Measurements from ENCODE around the gene SNED1. TPM values are rescaled to one million over a fixed set of nuclear protein-coding genes. Genes with fewer than 3 reads are reported as not detected.
A peak's percentile ranks its signal among the peaks of the same experiment; 100 is the strongest.

SNED1 gene
- total RNA-seq, 1 donor from 2014 or later: 3.9 TPM

DNA sequence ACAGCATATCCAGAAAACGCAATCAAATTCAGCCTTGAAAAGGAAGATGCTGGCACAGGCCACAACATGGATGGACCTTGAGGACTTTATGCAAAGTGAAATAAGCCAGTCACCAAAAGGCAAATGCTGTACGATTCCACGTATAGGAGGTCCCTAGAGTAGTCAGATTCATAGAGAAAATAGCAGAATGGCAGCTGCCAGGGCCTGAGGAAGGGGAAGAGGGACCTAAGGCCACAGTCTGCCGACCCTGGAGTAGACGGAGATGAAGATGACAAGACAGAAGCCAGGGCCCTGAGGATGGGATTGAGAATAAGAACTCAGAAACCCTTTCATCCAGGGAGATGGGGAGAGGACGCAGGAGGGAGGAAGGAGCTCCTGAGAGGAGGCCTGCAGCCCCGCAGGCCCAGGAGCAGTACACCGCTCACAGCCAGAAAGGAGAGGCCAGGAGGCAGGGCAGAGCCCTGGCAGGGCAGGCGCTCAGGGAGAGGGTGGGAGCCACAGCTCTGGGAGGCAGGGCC lies 111.7 kb downstream of the SNED1 start:
- ATAC-seq: no peak

DNA sequence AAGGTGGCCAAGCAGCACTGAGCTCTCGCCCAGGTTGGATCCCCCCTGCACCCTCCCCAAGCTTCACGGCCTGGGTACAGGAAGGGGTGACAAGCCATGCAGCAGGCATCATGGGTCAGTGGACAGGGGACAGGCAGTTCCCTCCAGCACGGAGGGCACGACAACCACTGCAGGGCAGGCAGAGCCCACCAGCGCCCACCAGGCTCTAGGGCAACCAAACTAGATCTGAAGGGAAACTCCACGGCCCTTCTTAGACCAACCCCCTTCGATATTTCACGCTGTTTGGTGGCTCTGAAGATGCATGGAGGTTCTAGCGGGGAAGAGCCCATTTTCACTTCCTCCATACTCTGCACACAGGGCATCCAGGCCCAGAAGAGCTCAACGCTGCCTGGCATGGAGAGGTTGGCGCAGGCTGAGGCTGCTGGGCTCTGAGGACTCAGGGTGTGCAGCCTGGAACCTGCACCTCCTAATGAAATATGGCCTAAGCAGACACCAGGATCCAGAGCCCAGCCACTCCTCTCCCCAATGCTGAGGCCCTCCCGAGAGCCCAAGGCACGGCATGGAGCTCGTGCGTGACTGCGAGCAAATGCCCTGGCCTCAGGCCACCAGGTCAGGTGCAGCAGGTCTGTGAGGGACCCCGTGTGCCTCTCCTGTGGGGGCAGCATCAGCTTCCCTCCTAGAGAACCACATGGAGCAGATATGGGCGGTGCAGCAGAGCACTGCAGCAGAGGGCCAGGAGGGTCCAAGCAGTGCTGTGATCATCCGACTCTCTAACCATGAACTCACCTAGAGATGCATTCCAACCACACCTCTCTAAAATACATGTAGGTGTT lies 112.4 kb downstream of the SNED1 start:
- peak; percentile 40 for ATAC-seq

DNA sequence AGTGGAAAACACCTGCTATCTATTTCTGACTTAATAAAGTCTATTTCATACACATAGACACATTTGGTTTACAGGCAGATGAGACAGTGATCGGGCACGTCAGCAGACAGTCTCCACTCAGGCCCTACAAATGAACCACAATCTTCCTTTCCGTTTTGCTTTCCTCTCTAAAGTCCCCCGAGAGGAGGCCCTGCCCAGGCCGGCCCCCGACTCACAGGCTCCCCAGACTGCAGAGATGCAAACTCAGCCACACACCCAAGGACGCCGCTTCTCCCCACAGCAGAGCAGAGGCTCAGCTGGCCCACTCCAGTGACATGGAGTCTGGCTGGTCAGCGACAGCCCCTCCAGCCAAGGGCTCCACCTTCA lies 113.0 kb downstream of the SNED1 start:
- peak; percentile 12 for ATAC-seq

DNA sequence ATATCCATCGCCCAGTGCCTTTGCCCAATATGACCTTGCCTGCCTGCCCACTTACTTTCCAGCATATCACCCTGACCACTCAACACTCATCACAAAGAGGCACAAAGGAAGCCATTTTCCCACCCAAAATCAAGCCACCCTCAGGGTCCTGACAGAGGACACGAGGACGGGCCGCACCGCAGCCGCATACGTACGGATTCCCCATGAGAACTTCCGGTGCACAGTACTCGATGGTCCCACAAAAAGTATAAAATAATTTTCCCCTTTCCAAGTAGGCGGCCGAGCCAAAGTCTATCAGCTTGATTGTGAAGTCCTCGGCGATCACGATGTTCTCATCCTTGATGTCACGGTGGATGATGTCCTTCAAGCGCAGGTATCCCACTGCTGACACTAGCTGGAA lies 113.6 kb downstream of the SNED1 start:
- no peak for ATAC-seq

DNA sequence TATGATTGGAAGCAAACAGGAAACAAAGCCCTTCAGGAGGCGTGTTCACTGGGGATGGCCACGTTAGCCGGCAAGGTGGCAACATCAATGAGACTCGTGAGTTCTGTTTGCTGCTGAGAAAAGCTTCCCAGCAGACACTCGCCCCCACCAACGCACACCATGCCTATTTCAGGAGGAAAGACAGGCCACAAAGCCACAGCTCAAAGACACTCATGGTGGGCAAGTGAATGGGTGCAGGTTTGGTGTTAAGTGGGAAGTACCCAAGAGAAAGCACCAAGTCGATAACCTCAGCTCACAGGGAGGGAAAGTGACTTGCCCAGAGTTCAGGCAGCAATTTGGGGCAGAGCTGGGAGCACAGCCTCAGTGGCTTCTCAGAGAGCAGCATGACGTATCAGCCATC lies 114.2 kb downstream of the SNED1 start:
- ATAC-seq: no peak

DNA sequence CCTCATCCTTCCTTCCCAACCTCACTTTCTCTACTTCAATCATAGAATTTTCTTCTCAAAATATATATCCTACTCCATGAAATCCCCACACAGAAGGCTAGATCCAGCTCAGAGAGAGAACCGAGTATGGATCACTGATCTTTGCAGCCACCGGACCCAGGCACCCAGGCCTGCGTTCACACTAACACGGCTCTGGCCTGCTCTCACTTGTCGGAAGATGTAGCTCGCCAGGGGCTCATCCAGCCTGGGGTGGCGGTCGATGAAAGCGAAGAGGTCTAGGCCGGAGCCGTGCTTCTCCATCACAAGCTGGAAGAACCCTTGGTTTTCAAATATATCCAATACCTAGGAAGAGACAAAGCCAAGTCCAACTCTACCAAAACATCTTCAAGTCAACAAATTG lies 116.4 kb downstream of the SNED1 start:
- no peak for ATAC-seq

DNA sequence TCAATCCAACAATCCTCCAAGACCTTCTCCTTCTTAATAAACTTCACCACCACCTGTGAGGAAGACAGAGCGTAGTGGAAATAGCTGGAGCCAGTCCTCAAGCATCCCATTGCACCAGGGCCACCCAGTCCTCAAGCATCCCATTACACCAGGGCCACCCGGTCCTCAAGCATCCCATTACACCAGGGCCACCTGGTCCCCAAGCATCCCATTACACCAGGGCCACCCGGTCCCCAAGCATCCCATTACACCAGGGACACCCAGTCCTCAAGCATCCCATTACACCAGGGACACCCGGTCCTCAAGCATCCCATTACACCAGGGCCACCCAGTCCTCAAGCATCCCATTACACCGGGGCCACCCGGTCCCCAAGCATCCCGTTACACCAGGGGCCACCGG lies 116.9 kb downstream of the SNED1 start:
- no peak for ATAC-seq

DNA sequence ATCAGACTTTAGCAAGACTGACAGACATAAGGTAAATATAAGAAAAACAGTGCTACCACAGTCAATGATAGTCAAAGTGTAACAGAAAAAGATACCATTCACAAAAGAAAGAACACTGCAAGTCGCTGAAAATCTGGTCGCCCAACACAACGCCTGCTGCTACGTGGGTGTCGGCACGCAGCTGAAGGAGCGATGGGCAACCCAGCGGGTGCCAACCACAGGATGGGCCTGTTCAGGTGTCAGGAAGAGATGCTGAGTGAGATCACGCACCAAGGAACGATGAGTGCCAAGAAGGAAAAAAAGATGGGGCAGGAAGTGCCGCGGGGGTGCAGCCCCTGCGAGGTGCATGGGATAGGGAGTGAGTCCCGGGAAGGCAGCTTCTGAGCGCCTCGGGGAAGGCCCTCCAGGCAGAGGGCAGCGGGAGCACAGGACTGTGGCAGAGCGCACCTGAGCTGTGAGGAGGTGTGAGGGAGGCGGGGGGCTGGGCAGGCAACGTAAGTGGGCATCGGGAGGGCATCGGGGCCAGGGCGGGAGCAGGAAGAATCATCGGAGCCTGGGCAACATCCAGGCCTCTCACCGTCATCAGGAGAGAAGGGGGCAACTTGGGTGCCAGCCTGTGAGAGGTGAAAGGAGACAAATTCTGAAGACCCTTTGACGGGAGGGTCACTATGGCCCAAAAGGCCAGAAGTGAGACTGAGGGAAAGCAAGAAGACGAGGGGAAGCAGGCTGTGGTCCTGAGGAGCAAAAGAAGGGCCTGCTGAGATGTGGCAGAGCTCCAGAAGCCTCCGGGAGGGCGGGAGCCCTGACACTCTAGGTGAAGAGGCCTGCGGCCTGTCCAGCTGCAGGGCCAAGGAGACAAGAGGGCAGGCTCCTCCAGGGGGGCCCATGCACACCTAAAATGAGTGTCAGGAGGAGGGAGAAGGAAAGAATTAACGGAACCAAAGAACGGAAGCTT lies 118.5 kb downstream of the SNED1 start:
- peak; percentile 13 for ATAC-seq

DNA sequence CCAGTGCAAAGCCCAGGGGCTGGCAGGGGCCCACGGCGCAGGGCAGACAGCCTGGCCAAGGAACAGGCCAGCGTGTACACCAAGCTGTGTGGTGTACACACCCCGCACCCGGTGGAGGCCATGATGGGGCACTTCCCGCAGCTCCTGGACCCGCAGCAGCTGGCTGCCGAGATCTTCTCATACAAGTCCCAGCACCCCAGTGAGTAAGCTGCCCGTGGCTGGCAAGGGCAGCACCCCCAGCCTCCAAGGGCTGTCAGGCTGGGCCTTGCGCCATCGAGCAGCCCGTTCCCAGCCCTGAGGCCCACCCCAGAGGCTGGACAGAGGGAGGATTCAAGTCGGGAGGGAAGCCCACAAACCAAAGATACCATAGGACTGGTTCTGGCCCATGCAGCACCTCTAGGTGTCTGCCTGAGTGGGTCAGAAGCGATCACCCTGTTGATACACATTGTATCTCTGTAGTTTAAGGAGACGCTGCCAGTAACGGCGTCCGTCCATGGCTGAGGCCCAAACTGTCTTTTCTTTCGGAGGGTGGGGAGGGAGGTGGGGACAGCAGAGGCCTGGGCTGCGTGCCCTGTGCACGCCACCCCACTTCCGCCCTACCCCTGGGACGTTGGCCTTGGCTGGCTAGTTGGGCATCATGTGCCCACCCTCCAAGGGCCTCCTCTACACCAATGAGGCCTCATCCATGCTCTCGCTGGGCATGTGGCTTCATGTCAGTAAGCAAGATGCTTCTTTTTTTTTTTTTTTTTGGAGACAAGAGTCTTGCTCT lies 120.5 kb downstream of the SNED1 start:
- ATAC-seq: no peak

DNA sequence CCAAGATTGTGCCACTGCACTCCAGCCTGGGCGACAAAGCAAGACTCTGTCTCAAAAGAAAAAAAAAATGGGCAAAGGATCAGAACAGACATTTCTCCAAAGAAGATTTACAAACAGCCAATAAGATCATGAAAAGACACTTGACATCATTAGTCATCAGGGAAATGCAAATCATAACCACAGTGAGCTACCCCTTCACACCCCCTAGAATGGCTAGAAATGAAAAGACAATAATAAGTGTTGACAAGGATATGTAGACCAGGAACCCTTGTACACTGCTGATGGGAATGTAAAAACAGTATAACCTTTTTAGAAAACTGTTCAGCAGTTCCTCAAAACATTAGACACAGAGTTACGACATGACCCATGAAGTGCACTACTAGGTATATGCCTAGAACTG lies 122.0 kb downstream of the SNED1 start:
- no peak for ATAC-seq

DNA sequence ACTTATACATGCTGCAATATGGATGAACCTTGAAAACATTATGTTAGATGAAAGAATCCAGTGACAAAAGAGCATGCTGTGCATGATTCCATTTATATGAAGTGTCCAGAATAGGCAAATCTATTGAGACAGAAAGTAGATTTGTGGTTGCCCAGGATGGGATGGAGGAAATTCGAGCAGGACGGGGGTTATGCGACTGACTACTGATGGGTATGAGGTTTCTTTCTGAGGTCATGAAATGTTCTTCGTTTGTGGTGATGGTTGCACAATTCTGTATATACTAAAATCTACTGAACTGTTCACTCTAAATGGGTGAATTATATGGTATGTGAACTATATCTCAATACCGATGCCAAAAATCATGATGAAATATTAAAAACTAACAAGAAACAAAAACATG lies 122.6 kb downstream of the SNED1 start:
- no peak for ATAC-seq

DNA sequence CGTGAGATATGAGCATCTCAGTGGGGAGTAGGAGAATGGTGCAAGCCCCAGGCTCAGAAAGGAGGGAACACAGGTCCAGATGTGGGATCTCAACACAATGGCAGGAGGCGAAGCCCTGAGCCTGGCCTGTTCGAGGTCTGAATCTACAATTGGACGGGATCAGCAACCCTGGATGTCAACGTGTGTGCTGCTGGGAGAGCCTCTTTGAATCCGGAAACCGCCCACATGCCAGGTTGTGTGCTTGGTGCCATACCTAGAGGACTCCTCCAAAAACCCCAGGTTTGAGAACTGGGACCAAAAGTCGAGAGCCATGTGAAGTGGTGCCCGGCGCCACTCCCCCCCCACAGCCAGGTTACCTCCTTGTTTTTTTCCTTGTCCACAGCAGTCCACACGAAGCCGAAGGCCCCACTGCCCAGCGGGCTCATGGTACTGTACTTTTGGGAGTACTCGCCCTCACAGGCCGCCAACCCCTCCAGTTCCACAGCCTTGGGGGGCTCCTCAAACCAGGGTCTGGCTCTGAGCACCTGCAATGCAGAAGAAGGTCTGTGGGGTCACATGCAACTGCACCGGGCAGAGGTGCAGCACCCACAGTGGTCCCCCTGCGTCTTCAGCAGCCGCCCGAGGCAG lies 124.1 kb downstream of the SNED1 start:
- no peak for ATAC-seq

DNA sequence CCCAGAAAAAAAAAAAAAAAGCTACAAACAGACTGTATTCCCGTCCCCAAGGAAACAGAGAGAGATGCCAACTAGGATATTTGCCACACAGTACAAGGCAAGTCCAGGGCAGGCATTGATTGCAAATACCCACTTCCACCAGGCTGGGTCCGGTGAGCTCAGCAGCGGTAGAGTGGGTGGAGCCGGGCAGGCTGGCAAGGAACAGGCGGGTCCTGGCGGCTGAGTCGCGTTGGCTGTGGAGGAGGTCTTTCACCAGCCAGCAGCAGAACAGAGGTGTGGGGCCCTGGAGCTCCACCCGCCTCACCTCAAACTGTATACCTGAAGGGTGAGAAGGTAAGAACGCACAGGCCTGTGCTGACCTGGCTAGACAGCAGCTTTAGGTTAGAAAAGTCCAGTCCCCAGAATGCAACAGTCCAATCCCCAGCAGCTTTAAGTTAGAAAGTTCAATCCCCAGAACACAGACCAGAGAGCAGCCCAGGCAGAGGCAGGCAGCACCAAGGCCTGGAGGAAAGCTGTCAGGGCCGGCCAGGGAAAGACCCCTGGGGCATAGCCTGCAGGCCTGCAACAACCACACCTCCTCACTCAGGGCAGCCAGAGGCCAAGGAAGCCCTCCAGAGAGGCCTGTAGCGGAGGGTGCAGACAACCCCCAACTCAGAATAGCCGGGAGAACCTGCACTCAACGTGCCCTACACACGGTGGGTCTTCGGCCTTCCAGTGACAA lies 125.6 kb downstream of the SNED1 start:
- ATAC-seq: peak; percentile 91

DNA sequence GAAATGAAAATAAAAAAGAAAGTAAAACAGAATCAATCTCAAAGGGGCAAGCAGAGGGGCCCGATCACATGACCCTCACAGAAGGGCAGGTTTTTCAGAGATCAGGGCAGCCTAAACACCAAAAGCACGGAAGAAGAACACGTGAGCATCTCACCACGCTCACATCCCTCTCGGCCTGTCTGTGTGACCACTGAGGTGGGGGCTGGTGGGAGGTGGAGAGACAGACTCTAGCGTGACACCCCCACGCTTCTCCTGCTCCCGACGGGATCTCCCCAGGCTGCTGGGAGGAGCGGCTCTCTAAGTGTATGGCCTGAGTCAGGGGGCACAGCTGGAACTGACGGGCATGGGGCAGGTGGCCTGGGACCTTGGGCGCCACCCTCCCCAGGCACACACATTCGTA lies 127.2 kb downstream of the SNED1 start:
- ATAC-seq: no peak

DNA sequence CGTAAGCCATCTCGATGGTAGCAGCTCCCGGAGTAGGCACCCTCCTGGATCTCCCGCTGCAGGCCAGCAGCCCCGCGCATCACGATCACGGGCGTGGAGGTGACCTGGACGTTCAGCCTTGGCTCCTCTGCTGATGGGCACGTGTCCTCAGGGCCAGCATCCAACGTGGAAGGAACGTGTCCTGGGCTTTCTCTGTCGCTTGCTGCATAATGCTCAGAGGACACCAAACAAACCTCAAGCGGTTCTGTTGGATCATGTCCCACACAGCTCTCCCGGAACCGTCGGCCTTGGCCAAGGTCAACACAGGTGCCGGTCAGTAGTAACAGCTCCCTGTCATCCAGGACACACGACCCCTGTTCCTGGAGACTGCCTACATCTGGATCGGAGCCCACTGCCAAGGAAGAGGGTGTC lies 127.8 kb downstream of the SNED1 start:
- no peak for ATAC-seq

DNA sequence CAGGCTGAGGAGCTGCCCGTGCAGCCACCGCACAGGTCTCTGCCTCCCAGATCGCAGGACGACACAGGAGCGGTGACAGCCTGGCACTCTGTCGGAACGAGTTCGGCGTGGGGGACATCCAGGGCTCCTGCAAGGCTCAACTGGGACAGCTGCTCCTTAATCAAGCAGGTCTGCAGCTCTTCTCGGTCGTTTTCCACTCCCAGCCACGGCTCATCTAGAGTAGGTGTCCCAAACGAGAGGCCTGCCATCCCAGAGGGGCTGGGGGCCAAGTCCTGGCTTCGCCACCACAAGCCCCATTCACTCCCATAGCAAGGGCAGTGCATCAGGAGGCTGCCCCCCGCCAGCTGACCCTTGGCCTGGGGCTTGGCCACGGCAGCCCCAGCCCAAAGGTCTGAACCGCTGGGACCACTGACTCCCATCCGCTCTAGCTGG lies 128.4 kb downstream of the SNED1 start:
- ATAC-seq: no peak

DNA sequence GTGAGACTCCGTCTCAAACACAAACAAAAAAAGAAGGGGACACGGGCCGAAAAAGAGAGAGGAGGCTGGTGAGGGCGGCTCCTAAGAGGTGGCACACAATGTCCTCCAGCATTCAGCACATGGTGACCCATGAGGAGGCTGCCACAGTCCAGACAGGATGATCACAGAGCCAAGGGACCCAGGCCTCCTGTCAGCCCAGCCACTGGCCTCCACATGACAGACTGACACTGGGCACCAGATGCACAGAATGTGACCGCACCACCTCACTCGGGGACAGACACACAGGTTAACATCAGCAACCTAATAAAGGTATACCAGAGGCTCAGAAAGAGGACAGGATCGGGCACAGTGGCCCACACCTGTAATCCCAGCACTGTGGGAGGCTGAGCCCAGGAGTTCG lies 129.8 kb downstream of the SNED1 start:
- ATAC-seq: no peak

DNA sequence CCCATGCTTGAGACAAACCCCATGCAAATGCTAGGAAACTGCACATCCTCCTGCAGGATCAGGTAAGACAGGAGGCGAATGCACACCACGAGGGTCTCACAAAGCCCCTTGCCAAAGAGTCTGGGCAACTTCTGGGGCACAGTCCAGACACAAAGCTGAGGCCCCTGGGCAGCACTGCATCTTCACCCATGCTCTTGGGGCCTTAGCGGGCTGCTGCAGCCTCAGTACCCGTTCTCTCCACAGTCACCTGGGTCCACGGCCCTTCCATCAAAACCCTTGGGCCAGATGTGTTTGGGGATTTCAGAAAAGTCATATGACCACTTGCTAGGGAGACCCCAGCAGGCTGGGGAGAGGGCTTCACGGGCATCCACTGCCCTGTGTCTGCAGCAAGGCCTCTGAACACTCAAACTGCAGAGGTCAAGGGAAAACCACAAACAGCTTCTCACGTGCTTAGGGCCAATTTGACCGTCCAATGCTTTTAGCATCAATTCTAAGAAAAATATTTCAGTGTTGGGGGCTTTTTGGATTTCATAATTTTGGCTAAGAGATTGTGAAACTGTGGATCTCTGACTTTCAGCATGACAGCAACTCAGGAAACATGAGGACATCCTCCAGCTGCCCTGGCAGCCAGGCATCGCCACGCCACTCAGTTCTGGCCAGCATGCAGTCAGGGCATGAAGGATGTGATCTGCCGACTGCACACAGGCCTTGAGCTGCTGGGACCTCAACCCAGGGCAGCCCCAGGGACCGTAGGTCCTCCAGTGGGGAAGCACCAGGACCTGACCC lies 130.9 kb downstream of the SNED1 start:
- ATAC-seq: no peak

DNA sequence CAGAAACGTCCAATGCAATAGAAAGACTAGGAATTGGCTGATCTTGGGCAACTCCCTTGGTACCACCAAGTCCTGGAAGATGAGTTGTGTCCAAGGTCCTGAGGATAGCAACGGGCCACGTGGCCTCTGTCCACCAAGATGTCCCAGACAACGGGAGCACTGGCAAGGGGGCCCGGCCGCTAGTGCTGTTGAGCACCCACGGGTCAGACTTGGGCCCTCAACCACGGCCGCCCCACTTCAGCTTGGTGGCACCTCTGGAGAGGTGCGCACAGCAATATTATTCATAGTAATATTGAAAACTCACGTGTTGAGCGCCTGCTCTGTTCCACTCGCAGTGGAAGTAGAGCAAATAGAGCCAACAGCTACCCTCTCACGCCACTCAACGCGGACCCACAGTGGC lies 131.9 kb downstream of the SNED1 start:
- ATAC-seq: no peak

DNA sequence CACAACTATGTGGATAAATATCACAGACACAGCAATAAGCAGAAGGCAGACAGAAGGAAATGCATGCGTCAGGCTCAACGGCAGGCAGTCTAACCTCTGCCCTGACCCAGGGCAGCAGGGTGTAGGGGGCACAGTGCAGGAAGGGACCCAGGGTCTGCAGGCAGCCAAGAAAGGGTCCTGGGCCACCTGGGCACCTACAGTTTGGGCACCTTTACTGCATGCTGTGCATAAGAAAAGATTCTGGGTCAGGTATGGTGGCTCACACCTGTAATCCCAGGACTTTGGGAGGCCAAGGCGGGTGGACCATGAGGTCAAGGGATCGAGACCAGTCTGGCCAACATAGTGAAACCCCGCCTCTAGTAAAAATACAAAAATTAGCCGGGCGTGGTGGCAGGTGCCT lies 133.1 kb downstream of the SNED1 start:
- no peak for ATAC-seq

Data from esophagus mucosa (tissue), 1 donor.